Right cardiac atrium (tissue), 5 donors: Measurements from ENCODE around the gene FXYD1. TPM values are rescaled to one million over a fixed set of nuclear protein-coding genes. Genes with fewer than 3 reads are reported as not detected.

Source experiments
- ATAC-seq, 2 donors: fragments of 200-7000 bp; cut with Tn5 transposase; one replicate each; pipeline versions ENCODE4 v1.8.0 to v1.9.1; 2020; ENCODE audit warnings: moderate library complexity in 2 of 2, mild to moderate bottlenecking in 1 of 2
- DNase-seq, 3 donors: peaks; one replicate each; pipeline ENCODE4 v3.0.0-alpha.2; 2020
- H3K27ac ChIP-seq: one replicate; pipeline ENCODE4 v1.5.1; 2013; ENCODE audit warnings: mild to moderate bottlenecking, low read length, control low read depth, moderate library complexity
- H3K27me3 ChIP-seq: one replicate; pipeline ENCODE4 v1.6.1; 2013; ENCODE audit not compliant: control insufficient read depth, insufficient read depth
- H3K4me1 ChIP-seq: one replicate; pipeline ENCODE4 v1.6.1; 2013; ENCODE audit warnings: low read length; ENCODE audit not compliant: control insufficient read depth, insufficient read depth
- H3K4me3 ChIP-seq: one replicate; pipeline ENCODE4 v1.5.1; 2013; ENCODE audit warnings: low read length, control low read depth
- H3K9me3 ChIP-seq: one replicate; pipeline ENCODE4 v1.6.1; 2013; ENCODE audit warnings: low read length; ENCODE audit not compliant: control insufficient read depth
- WGBS: extraction: QIAGEN DNeasy Blood & Tissue Kit; methylation state at CpG from one replicate; pipeline ENCODE4 v1.1.7; 2013; 5-methylcytosine and 5-hydroxymethylcytosine counted together
- intact Hi-C, 4 donors: fragments of 100-400 bp; cut with DNase I; formaldehyde crosslinking; loops; one replicate each; pipeline versions ENCODE4 v1.11.0 to v1.14.0; 2022 to 2023
- long read RNA-seq, 4 donors: library from polyadenylated mRNA; unstranded; transcript quantifications; one replicate each; pipeline ENCODE4 v2.0.0, GENCODE V29; 2020 to 2021
- polyA plus RNA-seq: library from polyadenylated mRNA; stranded (reverse); fragments of 200-250 nt; gene quantifications from one replicate; pipeline ENCODE4 v1.2.3, GENCODE V29; 2013
- total RNA-seq, 4 donors: library from RNA; stranded (reverse); fragmentation: NEBNext Ultra II Directional; extraction: Animal tissue kit (Norgen Biotek cat#: 25700); gene quantifications; one replicate each; pipeline ENCODE4 v1.2.1, GENCODE V29; 2021
- donor health status: healthy with polysubstance abuse.
- donor health status: DM: no; HTN: yes; CAD: no.
- donor health status: DM: no; HTN: no; CAD: no.
- donor health status: DM: no; HTN: yes; CAD: no; lungs with severe emphysema.
- donor health status: DM: yes; HTN: yes; CAD: no.

The FXYD1 gene
- total RNA-seq (100 to 1,000 TPM; 441 to 544 (median 499) TPM), polyA plus RNA-seq (289 TPM)
- long read RNA-seq, donor 1, transcript FXYD1-206 (8 exons, 486 nt), result minor isoform, 23 of 76 reads
- long read RNA-seq, donor 1, transcript FXYD1-201 (8 exons, 592 nt), result major isoform, 34 of 76 reads
- long read RNA-seq, donor 1, partial matches to known transcripts, result 9 of 76 reads
- long read RNA-seq, donor 1, other reads (novel, unspliced or antisense), result 6 of 76 reads
- long read RNA-seq, donor 2, transcript FXYD1-201 (8 exons, 592 nt), result major isoform, 42 of 114 reads
- long read RNA-seq, donor 2, transcript FXYD1-206 (8 exons, 486 nt), result minor isoform, 24 of 114 reads
- long read RNA-seq, donor 2, partial matches to known transcripts, result 36 of 114 reads
- long read RNA-seq, donor 2, other reads (novel, unspliced or antisense), result 4 of 114 reads
- long read RNA-seq, donor 3, transcript FXYD1-201 (8 exons, 592 nt), result major isoform, 13 of 28 reads
- long read RNA-seq, donor 3, transcript FXYD1-206 (8 exons, 486 nt), result minor isoform, 5 of 28 reads
- long read RNA-seq, donor 3, partial matches to known transcripts, result 8 of 28 reads
- long read RNA-seq, donor 3, other reads (novel, unspliced or antisense), result 1 of 28 reads
- long read RNA-seq, donor 4, transcript FXYD1-206 (8 exons, 486 nt), result minor isoform, 29 of 104 reads
- long read RNA-seq, donor 4, transcript FXYD1-201 (8 exons, 592 nt), result major isoform, 36 of 104 reads
- long read RNA-seq, donor 4, partial matches to known transcripts, result 28 of 104 reads
- long read RNA-seq, donor 4, other reads (novel, unspliced or antisense), result 5 of 104 reads

- Histone ChIP-seq H3K4me1 (no peaks in the 10 kb centered on the region), H3K27me3 (no peaks in the 10 kb centered on the region), H3K9me3 (no peaks in the 10 kb centered on the region), H3K27ac (peak within 1 kb of the TSS; percentile 55), H3K4me3 (peak within 1 kb of the TSS; percentile 37)
- intact Hi-C loops, result loop anchor here in 2 of 4 donors (10.0 kb wide), 1 partner anchor 74 kb away; no protein-coding TSS in a partner anchor
- WGBS, result 36% methylated on average over 18 of the region's 18 CpGs
- DNase-seq (peak; percentile 79 to 94 (median 92)), ATAC-seq (peak; percentile 18 to 58)
Measured at GRCh38 chr19:35138305-35138892, at the start of gene FXYD1. TSS of gene FXYD1 (plus strand) at chr19:35138824. CDS start at chr19:35140080, 1,256 bp downstream.

- no peaks in the 10 kb centered on the region for H3K9me3 ChIP-seq
- intact Hi-C loops, result no loop called here
Measured at GRCh38 chr19:35089554-35089953, 49.1 kb upstream of the FXYD1 start.

GRCh38 chr19:35090160-35090505 lies 48.5 kb upstream of the FXYD1 start:
- Histone ChIP-seq H3K4me1 (no peaks in the 10 kb centered on the region), H3K27ac (no peak overlapping the region), H3K9me3 (no peaks in the 10 kb centered on the region), H3K27me3 (no peaks in the 10 kb centered on the region), H3K4me3 (no peak overlapping the region)
- 38% methylated on average over 9 of the region's 9 CpGs for WGBS
- no peak for DNase-seq
- intact Hi-C loops, result loop anchor here in 1 of 4 donors (5.0 kb wide), 1 partner anchor 123 kb away; no protein-coding TSS in a partner anchor
- ATAC-seq, result no peak

More at GRCh38 chr19:35089554-35089953, 49.1 kb upstream of the FXYD1 start:
- 85% methylated on average over 8 of the region's 8 CpGs for WGBS
- ATAC-seq, result no peak
- Histone ChIP-seq H3K27me3 (no peaks in the 10 kb centered on the region), H3K27ac (no peak overlapping the region), H3K4me3 (no peak overlapping the region), H3K4me1 (no peaks in the 10 kb centered on the region)
- no peak for DNase-seq

- H3K4me1 ChIP-seq, result no peaks in the 10 kb centered on the region
- no peaks in the 10 kb centered on the region for H3K9me3 ChIP-seq
- DNase-seq (peak in 1 of 3 donors; percentile 45), ATAC-seq (peak; percentile 86 to 87)
- no peak overlapping the region for H3K27ac ChIP-seq
- 8% methylated on average over 36 of the region's 36 CpGs for whole genome bisulfite sequencing
- H3K4me3 ChIP-seq, result no peak overlapping the region
- no peaks in the 10 kb centered on the region for H3K27me3 ChIP-seq
- intact Hi-C loops, result loop anchor here in 1 of 4 donors (5.0 kb wide), 1 partner anchor 123 kb away; no protein-coding TSS in a partner anchor
Measured at GRCh38 chr19:35090506-35091214, 48.0 kb upstream of the FXYD1 start.

GRCh38 chr19:35093430-35093829 lies 45.2 kb upstream of the FXYD1 start:
- no peaks in the 10 kb centered on the region for H3K27me3 ChIP-seq
- DNase-seq (no peak), ATAC-seq (no peak)
- H3K4me3 ChIP-seq, result no peak overlapping the region
- WGBS, result 90% methylated on average over 5 of the region's 5 CpGs
- no peaks in the 10 kb centered on the region for H3K9me3 ChIP-seq
- H3K4me1 ChIP-seq, result no peaks in the 10 kb centered on the region
- intact Hi-C loops, result loop anchor here in 1 of 4 donors (5.0 kb wide), 1 partner anchor 126 kb away; no protein-coding TSS in a partner anchor
- no peak overlapping the region for H3K27ac ChIP-seq

GRCh38 chr19:35093941-35094647 lies 44.5 kb upstream of the FXYD1 start:
- 83% methylated on average over 11 of the region's 11 CpGs for WGBS
- intact Hi-C loops, result loop anchor here in 1 of 4 donors (5.0 kb wide), 1 partner anchor 127 kb away; no protein-coding TSS in a partner anchor
- DNase-seq, result no peak

GRCh38 chr19:35094656-35095055 lies 44.0 kb upstream of the FXYD1 start:
- Histone ChIP-seq H3K4me1 (no peaks in the 10 kb centered on the region), H3K27me3 (no peaks in the 10 kb centered on the region), H3K4me3 (no peak overlapping the region), H3K9me3 (no peaks in the 10 kb centered on the region), H3K27ac (no peak overlapping the region)
- intact Hi-C loops, result loop anchor here in 1 of 4 donors (5.0 kb wide), 1 partner anchor 127 kb away; no protein-coding TSS in a partner anchor
- DNase-seq (no peak), ATAC-seq (no peak)
- WGBS, result 90% methylated on average over 4 of the region's 4 CpGs

More at GRCh38 chr19:35093941-35094647, 44.5 kb upstream of the FXYD1 start:
- H3K9me3 ChIP-seq, result no peaks in the 10 kb centered on the region
- H3K4me3 ChIP-seq, result no peak overlapping the region
- ATAC-seq, result no peak
- H3K27ac ChIP-seq, result no peak overlapping the region
- H3K4me1 ChIP-seq, result no peaks in the 10 kb centered on the region
- no peaks in the 10 kb centered on the region for H3K27me3 ChIP-seq

GRCh38 chr19:35095667-35096368 lies 42.8 kb upstream of the FXYD1 start:
- Histone ChIP-seq H3K27me3 (no peaks in the 10 kb centered on the region), H3K4me3 (no peak overlapping the region), H3K27ac (no peak overlapping the region), H3K9me3 (no peaks in the 10 kb centered on the region), H3K4me1 (no peaks in the 10 kb centered on the region)
- intact Hi-C loops, result no loop called here
- DNase-seq (peak in 1 of 3 donors; percentile 6), ATAC-seq (no peak)
- 71% methylated on average over 8 of the region's 8 CpGs for WGBS

GRCh38 chr19:35098413-35099049 lies 40.1 kb upstream of the FXYD1 start:
- DNase-seq (no peak), ATAC-seq (peak; percentile 28 to 44)
- intact Hi-C loops, result no loop called here
- no peaks in the 10 kb centered on the region for H3K4me1 ChIP-seq
- H3K4me3 ChIP-seq, result no peak overlapping the region
- no peak overlapping the region for H3K27ac ChIP-seq
- WGBS, result 69% methylated on average over 29 of the region's 29 CpGs
- no peaks in the 10 kb centered on the region for H3K9me3 ChIP-seq
- H3K27me3 ChIP-seq, result no peaks in the 10 kb centered on the region
